Right ventricle myocardium superior (tissue), 1 donor: Measurements from ENCODE around the gene RHOBTB1. TPM values are rescaled to one million over a fixed set of nuclear protein-coding genes. Genes with fewer than 3 reads are reported as not detected.
A peak's percentile ranks its signal among the peaks of the same experiment; 100 is the strongest.
"Not testable (repeated sequence)": the region's sequence is repeated elsewhere in the genome, so short reads cannot be mapped to it uniquely, and the experiment has no call there.

ENCODE experiments used
- ATAC-seq: fragments of 200-7000 bp; cut with Tn5 transposase; one replicate; pipeline ENCODE4 v1.9.1; 2020; ENCODE audit warnings: mild to moderate bottlenecking; ENCODE audit not compliant: poor library complexity
- DNase-seq: peaks from one replicate; pipeline ENCODE4 v3.0.0-alpha.2; 2020
- intact Hi-C: fragments of 100-400 bp; cut with DNase I; formaldehyde crosslinking; loops from one replicate; pipeline ENCODE4 v1.11.2; 2022
- long read RNA-seq: library from polyadenylated mRNA; unstranded; transcript quantifications from one replicate; pipeline ENCODE4 v2.0.0, GENCODE V29; 2021
- total RNA-seq: library from RNA; stranded (reverse); fragmentation: NEBNext Ultra II Directional; extraction: Animal tissue kit (Norgen Biotek cat#: 25700); gene quantifications from one replicate; pipeline ENCODE4 v1.2.1, GENCODE V29; 2021
- donor health status: DM: no; HTN: yes; CAD: no; lungs with severe emphysema.

RHOBTB1 gene, protein sequence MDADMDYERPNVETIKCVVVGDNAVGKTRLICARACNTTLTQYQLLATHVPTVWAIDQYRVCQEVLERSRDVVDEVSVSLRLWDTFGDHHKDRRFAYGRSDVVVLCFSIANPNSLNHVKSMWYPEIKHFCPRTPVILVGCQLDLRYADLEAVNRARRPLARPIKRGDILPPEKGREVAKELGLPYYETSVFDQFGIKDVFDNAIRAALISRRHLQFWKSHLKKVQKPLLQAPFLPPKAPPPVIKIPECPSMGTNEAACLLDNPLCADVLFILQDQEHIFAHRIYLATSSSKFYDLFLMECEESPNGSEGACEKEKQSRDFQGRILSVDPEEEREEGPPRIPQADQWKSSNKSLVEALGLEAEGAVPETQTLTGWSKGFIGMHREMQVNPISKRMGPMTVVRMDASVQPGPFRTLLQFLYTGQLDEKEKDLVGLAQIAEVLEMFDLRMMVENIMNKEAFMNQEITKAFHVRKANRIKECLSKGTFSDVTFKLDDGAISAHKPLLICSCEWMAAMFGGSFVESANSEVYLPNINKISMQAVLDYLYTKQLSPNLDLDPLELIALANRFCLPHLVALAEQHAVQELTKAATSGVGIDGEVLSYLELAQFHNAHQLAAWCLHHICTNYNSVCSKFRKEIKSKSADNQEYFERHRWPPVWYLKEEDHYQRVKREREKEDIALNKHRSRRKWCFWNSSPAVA
- total RNA-seq: 13.0 TPM
- long read RNA-seq, full-length matches to known transcripts: 16 of 35 reads
- long read RNA-seq, partial matches to known transcripts: 13 of 35 reads
- long read RNA-seq, other reads (novel, unspliced or antisense): 6 of 35 reads

GRCh38 chr10:60944058-60944909, at the start of gene RHOBTB1:
Gene RHOBTB1 (minus strand): TSS chr10:60944185. CDS start chr10:60911542, 32,643 bp downstream.
- peak; percentile 92 for ATAC-seq
- peak; percentile 86 for DNase-seq
- intact Hi-C loops: no loop called here

GRCh38 chr10:60992636-60993035, 48.7 kb upstream of the RHOBTB1 start:
- intact Hi-C loops: no loop called here
- DNase-seq (no peak), ATAC-seq (no peak)

DNA sequence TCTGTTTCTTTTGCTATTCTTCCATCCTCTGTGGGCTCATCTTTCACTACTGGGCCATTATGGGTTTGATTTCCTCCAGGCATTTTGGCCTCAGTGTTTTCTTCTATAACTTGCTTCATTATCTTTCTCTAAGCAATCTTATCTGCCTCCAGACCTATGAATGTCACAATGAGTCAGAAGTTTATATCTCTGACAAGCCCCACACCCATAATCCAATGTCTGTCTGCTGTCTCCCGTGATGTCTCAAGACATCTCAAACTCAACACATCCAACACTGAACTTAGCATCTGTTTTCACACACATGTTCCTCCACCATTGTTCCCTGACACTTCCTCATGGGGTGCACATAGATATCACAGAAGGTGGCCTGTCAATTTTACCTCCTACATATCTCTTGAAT, 46.7 kb upstream of the RHOBTB1 start:
- intact Hi-C loops: no loop called here
- no peak for ATAC-seq
- no peak for DNase-seq

- DNase-seq (no peak), ATAC-seq (no peak)
- intact Hi-C loops: no loop called here
These were observed 45.5 kb upstream of the RHOBTB1 start for GRCh38 chr10:60989400-60989876.

GRCh38 chr10:60986791-60987190, 42.8 kb upstream of the RHOBTB1 start:
- intact Hi-C loops: no loop called here
- no peak for ATAC-seq
- no peak for DNase-seq

GRCh38 chr10:60985951-60986350, 42.0 kb upstream of the RHOBTB1 start:
- intact Hi-C loops: no loop called here
- no peak for ATAC-seq
- DNase-seq: no peak

DNA sequence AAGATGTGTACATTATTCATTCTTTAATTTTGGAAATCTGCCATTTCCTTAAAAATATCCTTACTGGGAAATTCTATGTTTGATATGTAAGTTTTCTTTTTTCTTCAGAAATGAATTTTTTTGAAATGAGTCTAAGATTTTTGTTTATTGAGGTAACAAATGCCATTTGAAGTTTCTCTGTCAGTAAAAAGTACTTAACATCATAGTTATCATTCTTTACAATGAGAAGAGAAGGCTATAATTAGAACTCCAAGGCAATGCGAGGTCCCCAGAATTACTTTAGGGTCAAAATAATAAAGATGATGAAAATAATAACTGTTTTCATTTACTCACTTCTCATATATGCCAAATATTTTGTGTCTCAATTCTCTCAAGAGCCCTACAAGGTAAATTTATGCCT, 37.0 kb upstream of the RHOBTB1 start:
- no peak for ATAC-seq
- DNase-seq: no peak

GRCh38 chr10:60979667-60980104, 35.7 kb upstream of the RHOBTB1 start:
- intact Hi-C loops: no loop called here

More for the DNA sequence above, 37.0 kb upstream of the RHOBTB1 start:
- intact Hi-C loops: no loop called here

DNA sequence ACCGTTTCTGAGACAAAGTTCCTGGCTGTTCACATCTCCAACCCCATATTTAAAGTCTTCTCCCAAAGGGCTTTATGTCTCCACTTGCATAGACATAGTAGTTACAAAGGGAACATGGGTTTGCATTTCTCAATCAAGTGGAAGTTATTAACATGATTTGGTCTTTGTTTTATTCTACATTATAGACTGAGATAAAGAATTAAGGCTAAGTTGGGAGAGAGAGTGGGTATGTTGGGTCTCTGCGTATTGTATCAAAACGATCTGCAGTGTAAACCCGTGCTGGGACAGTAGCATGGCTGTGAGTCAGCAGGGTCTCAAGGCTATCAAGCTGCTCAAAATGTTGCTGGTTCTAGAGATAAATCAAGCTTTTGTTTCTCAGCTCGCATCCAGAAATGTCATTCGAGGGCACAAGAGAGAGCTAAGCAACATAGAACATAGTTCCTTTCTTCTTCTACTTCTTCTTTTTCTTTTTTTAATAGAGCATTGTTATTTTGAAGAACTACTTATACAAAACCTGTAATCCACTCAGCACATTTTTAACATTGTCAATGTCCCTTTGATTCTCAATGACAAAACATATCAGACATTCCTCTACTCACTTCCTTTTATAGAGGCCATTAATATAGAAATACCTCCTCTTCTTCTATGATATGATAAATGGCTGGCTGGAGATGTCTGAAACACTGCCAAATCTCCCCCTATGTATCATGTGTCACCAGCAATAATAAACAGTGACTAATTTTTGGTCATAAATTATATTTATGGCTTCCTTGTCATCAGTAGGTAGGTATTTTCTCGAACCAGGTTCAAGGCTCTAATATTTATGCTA, 34.5 kb upstream of the RHOBTB1 start:
- intact Hi-C loops: no loop called here
- DNase-seq (no peak), ATAC-seq (no peak)

More at GRCh38 chr10:60979667-60980104, 35.7 kb upstream of the RHOBTB1 start:
- DNase-seq: no peak
- no peak for ATAC-seq

- ATAC-seq (no peak), DNase-seq (no peak)
- intact Hi-C loops: no loop called here
These were observed 33.5 kb upstream of the RHOBTB1 start for GRCh38 chr10:60977161-60978122.

DNA sequence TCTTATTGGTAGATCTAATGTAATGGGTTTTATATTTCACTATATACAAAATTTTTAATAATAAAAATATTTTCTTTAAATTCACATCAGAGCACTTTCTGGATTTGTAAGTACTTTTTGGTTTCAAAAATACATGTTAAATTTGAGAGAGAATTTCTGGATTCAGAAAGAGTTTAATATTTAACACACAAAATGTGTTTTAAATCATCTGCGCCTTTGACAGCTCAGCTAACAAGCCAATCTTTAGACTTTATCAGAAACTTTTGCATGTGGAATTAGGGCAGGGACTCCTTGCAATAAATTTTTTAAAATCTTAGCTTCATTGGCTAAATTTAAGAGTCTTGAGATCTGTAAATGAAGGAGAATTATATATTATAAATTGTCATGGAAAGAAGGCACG, 32.7 kb upstream of the RHOBTB1 start:
- ATAC-seq (no peak), DNase-seq (no peak)
- intact Hi-C loops: no loop called here

DNA sequence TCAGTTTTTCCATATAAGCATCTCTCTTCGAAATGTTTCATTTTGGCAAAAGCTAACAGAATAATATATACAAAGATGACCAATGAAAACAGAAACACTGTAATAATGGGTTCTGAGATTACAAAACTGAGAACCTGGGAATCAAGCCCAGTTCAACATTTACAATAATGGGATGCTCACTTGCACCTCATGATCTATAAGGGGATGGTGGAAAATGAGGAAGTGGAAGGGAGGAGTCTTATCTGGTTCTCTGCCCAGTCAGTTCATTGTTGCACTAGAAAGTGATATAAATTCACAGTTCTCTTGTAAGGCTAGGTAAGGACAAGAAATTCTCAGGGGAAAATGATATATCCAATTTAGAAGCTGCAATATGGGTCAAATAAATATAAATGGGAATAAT, 31.7 kb upstream of the RHOBTB1 start:
- DNase-seq (no peak), ATAC-seq (no peak)
- intact Hi-C loops: no loop called here

- ATAC-seq (no peak), DNase-seq (no peak)
- intact Hi-C loops: no loop called here
These were observed 30.6 kb upstream of the RHOBTB1 start for GRCh38 chr10:60974463-60975149.

DNA sequence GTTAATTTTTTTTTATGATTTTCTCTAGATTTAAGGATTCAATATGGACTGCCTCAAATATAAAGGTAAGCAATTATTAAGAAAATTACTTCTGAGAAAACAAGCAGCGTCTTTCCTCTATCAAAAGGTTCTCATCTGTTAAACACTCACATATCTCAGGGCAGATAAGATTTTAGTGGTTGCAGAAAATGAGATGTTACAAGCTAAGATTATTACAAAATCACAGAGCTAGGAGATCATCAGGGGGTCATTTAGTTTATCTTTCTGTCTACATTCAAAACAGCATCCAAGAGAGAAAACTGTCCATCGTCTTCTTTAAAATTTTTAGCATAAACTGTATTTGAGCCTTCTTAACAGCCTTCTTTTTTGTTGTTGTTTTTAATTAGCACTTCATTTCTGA, 29.1 kb upstream of the RHOBTB1 start:
- intact Hi-C loops: no loop called here
- DNase-seq (no peak), ATAC-seq (no peak)

GRCh38 chr10:60972181-60972580, 28.2 kb upstream of the RHOBTB1 start:
- ATAC-seq, intact Hi-C loops, DNase-seq: not testable (repeated sequence)

DNA sequence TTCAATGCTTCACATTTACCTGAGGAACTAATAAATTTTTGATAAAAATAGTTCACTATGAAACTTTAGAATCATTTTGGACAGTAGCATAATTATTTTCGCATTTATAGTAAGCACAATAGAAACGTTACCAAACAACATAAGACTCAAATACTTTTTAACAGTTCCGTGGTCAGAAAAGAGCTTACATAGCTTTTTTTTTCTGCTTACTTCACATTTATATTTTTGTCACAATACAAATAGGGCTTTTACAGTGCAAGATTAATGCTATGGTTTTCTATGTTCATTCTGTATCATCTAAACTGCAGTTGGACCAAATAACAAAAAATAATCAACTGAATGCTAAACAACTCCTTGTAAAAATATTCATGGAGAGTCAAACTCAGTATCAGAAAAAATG, 26.5 kb upstream of the RHOBTB1 start:
- ATAC-seq: no peak
- DNase-seq: no peak
- intact Hi-C loops: no loop called here
